Measurements from ENCODE around the gene DIPK1A. TPM values are rescaled to one million over a fixed set of nuclear protein-coding genes. Genes with fewer than 3 reads are reported as not detected.

Gene DIPK1A
- total RNA-seq, 1 experiment from 2014 or later = 4.8 TPM

- DNase-seq (ENCODE audit: low spot score) = no peak
- Mint-ChIP-seq H3K9me3 (no peaks in the 10 kb centered on the region), H3K27ac (peak overlapping the region; percentile 48), H3K4me1 (peaks cover 36% of the 10 kb centered on the region), H3K4me3 (no peak overlapping the region; the same call in 1 of the 2 replicates), H3K27me3 (ENCODE audit: low read depth) (no peaks in the 10 kb centered on the region), H3K36me3 (peaks cover 94% of the 10 kb centered on the region)
- POLR2A ChIA-PET = interaction anchor here (0.5 kb wide), 1 partner anchor 460 kb away, joined by 4 read pairs; no protein-coding TSS in a partner anchor
- TF ChIP-seq SMAD4 (CRISPR knock-in tag; IDR thresholded peaks at IDR 0.05) (no peak), USF2 (CRISPR knock-in tag; IDR thresholded peaks at IDR 0.05) (no peak), E2F4 (CRISPR knock-in tag; IDR thresholded peaks at IDR 0.05; ENCODE audit: borderline replicate concordance, low read depth) (no peak), ZNF281 (CRISPR knock-in tag; IDR thresholded peaks at IDR 0.05) (no peak), JUN (CRISPR knock-in tag; IDR thresholded peaks at IDR 0.05) (no peak), NR3C1 (CRISPR knock-in tag; conservative IDR thresholded peaks at IDR 0.05; ENCODE audit: low read depth) (no peak), FOXP4 (CRISPR knock-in tag; IDR thresholded peaks at IDR 0.05) (no peak), TEAD1 (CRISPR knock-in tag; IDR thresholded peaks at IDR 0.05) (no peak)
- no peak for ATAC-seq
- CTCF ChIA-PET = no interaction called here
Observed at GRCh38 chr1:92838519-92838918, 122.7 kb downstream of the DIPK1A start.

- ATAC-seq (no peak), DNase-seq (ENCODE audit: low spot score) (no peak)
- H3K4me1 Mint-ChIP-seq = peaks cover 43% of the 10 kb centered on the region
- ChIA-PET POLR2A (interaction anchor here (1.0 kb wide), 1 partner anchor 226 kb away, joined by 3 read pairs; no protein-coding TSS in a partner anchor), CTCF (interaction anchor here (0.5 kb wide), 1 partner anchor 76 kb away, joined by 3 read pairs; no protein-coding TSS in a partner anchor)
- no peaks in the 10 kb centered on the region for H3K9me3 Mint-ChIP-seq
- peaks cover 99% of the 10 kb centered on the region for H3K36me3 Mint-ChIP-seq
- peak overlapping the region; percentile 47; the same call in 1 of the 2 replicates for H3K27ac Mint-ChIP-seq
- peak overlapping the region; percentile 22; the same call in 1 of the 2 replicates for H3K4me3 Mint-ChIP-seq
- H3K27me3 Mint-ChIP-seq (ENCODE audit: low read depth) = no peaks in the 10 kb centered on the region; the same call in 1 of the 2 replicates
- no peak for TF ChIP-seq TEAD1 (CRISPR knock-in tag; IDR thresholded peaks at IDR 0.05)
- no peak for TF ChIP-seq ATF6 (CRISPR knock-in tag; IDR thresholded peaks at IDR 0.05)
- TF ChIP-seq NR2C2 (CRISPR knock-in tag; IDR thresholded peaks at IDR 0.05) = no peak
- no peak for TF ChIP-seq MXD4 (CRISPR knock-in tag; IDR thresholded peaks at IDR 0.05; ENCODE audit: borderline replicate concordance)
- TF ChIP-seq FOXJ3 (CRISPR knock-in tag; IDR thresholded peaks at IDR 0.05; ENCODE audit: borderline replicate concordance) = no peak
- TF ChIP-seq SP1 (CRISPR knock-in tag; conservative IDR thresholded peaks at IDR 0.05) = no peak
- TF ChIP-seq CREM (CRISPR knock-in tag; IDR thresholded peaks at IDR 0.05) = no peak
- no peak for TF ChIP-seq ATF2 (CRISPR knock-in tag; IDR thresholded peaks at IDR 0.05; ENCODE audit: borderline replicate concordance, low read depth)
- no peak for TF ChIP-seq ETV6 (CRISPR knock-in tag; IDR thresholded peaks at IDR 0.05)
- no peak for TF ChIP-seq ATF3 (CRISPR knock-in tag; conservative IDR thresholded peaks at IDR 0.05)
- no peak for TF ChIP-seq RORB (CRISPR knock-in tag; IDR thresholded peaks at IDR 0.05)
- TF ChIP-seq MYBL2 (CRISPR knock-in tag; IDR thresholded peaks at IDR 0.05) = no peak
Observed at GRCh38 chr1:92837062-92837461, 124.2 kb downstream of the DIPK1A start.
